Hematopoietic multipotent progenitor cell (in vitro differentiated cells): Measurements from ENCODE around the gene MYOD1. TPM values are rescaled to one million over a fixed set of nuclear protein-coding genes. Genes with fewer than 3 reads are reported as not detected.
A peak's percentile ranks its signal among the peaks of the same experiment; 100 is the strongest.

Source experiments
- DNase-seq, 3 donors: peaks; one replicate each; pipeline ENCODE4 v3.0.0-alpha.2; 2011 to 2015; ENCODE audit warnings: low read depth in 2 of 3, low spot score in 2 of 3
- total RNA-seq: library from RNA; depleted of rRNA; stranded (reverse); fragments of >200 nt; gene quantifications from one replicate; pipeline ENCODE4 v1.2.3, GENCODE V29; 2012

The MYOD1 gene
- total RNA-seq, 1 donor = not detected

GRCh38 chr11:17700991-17701390, 18.4 kb upstream of the MYOD1 start:
- no peak for DNase-seq

GRCh38 chr11:17702876-17703275, 16.5 kb upstream of the MYOD1 start:
- no peak for DNase-seq

- no peak for DNase-seq
Observed at GRCh38 chr11:17703951-17704350, 15.4 kb upstream of the MYOD1 start.

- no peak for DNase-seq
Observed at GRCh38 chr11:17707830-17708229, 11.5 kb upstream of the MYOD1 start.

GRCh38 chr11:17711836-17712235, 7.5 kb upstream of the MYOD1 start:
- no peak for DNase-seq

GRCh38 chr11:17713851-17714250, 5.5 kb upstream of the MYOD1 start:
- DNase-seq = no peak

- no peak for DNase-seq
Observed at GRCh38 chr11:17714356-17714854, 5.0 kb upstream of the MYOD1 start.

- no peak for DNase-seq
Observed at GRCh38 chr11:17714870-17715269, 4.5 kb upstream of the MYOD1 start.

GRCh38 chr11:17716807-17717206, 2.6 kb upstream of the MYOD1 start:
- no peak for DNase-seq

GRCh38 chr11:17718015-17718414, 1.4 kb upstream of the MYOD1 start:
- no peak for DNase-seq

- no peak for DNase-seq
Observed at GRCh38 chr11:17718510-17718962, 835 bp upstream of the MYOD1 start.

GRCh38 chr11:17719938-17720795, 796 bp downstream of the MYOD1 start:
- no peak for DNase-seq

- DNase-seq = no peak
Observed at GRCh38 chr11:17720796-17721171, 1.4 kb downstream of the MYOD1 start.

- no peak for DNase-seq
Observed at GRCh38 chr11:17721242-17721999, 2.0 kb downstream of the MYOD1 start.

- DNase-seq = no peak
Observed at GRCh38 chr11:17722000-17722643, 2.8 kb downstream of the MYOD1 start.

- no peak for DNase-seq
Observed at GRCh38 chr11:17724020-17724908, 4.9 kb downstream of the MYOD1 start.

- DNase-seq = no peak
Observed at GRCh38 chr11:17725174-17725573, 5.8 kb downstream of the MYOD1 start.

GRCh38 chr11:17730137-17730536, 10.8 kb downstream of the MYOD1 start:
- DNase-seq = no peak

GRCh38 chr11:17730608-17731462, 11.5 kb downstream of the MYOD1 start:
- DNase-seq = peak in 2 of 3 donors; percentile 50 to 79
